ENCODE results near the gene ENTPD2. TPM values are rescaled to one million over a fixed set of nuclear protein-coding genes. Genes with fewer than 3 reads are reported as not detected.

Gene ENTPD2
- total RNA-seq, 1 donor from 2014 or later = 0.46 TPM

GRCh38 chr9:137027369-137028262 is 26.2 kb downstream of the ENTPD2 start, which contains the start of gene ABCA2:
TSS of gene ABCA2 (minus strand) at chr9:137028237. CDS start at chr9:137028140, 97 bp downstream.
- Mint-ChIP-seq H3K27me3 (ENCODE audit: unreplicated experiment) (no peaks in the 10 kb centered on the region), H3K36me3 (ENCODE audit: unreplicated experiment) (no peaks in the 10 kb centered on the region), H3K4me3 (ENCODE audit: unreplicated experiment) (peak within 1 kb of the TSS; percentile 77), H3K4me1 (ENCODE audit: unreplicated experiment) (peaks cover 12% of the 10 kb centered on the region), H3K9me3 (ENCODE audit: unreplicated experiment) (no peaks in the 10 kb centered on the region), H3K27ac (ENCODE audit: unreplicated experiment) (peak within 1 kb of the TSS; percentile 7)
- TF ChIP-seq CTCF (IDR thresholded peaks at IDR 0.05) = no peak
- no peak for DNase-seq (ENCODE audit: extremely low spot score, unreplicated experiment)

- TF ChIP-seq CTCF (IDR thresholded peaks at IDR 0.05) = no peak
- Mint-ChIP-seq H3K4me3 (ENCODE audit: unreplicated experiment) (peak overlapping the region; percentile 77), H3K27me3 (ENCODE audit: unreplicated experiment) (no peaks in the 10 kb centered on the region), H3K36me3 (ENCODE audit: unreplicated experiment) (no peaks in the 10 kb centered on the region), H3K4me1 (ENCODE audit: unreplicated experiment) (peaks cover 12% of the 10 kb centered on the region), H3K27ac (ENCODE audit: unreplicated experiment) (no peak overlapping the region), H3K9me3 (ENCODE audit: unreplicated experiment) (no peaks in the 10 kb centered on the region)
- DNase-seq (ENCODE audit: extremely low spot score, unreplicated experiment) = no peak
Observed at GRCh38 chr9:137026828-137027227, 27.0 kb downstream of the ENTPD2 start.

- H3K9me3 Mint-ChIP-seq (ENCODE audit: unreplicated experiment) = no peaks in the 10 kb centered on the region
- no peak for DNase-seq (ENCODE audit: extremely low spot score, unreplicated experiment)
- H3K27me3 Mint-ChIP-seq (ENCODE audit: unreplicated experiment) = no peaks in the 10 kb centered on the region
- H3K4me1 Mint-ChIP-seq (ENCODE audit: unreplicated experiment) = peaks cover 12% of the 10 kb centered on the region
- H3K27ac Mint-ChIP-seq (ENCODE audit: unreplicated experiment) = no peak overlapping the region
- TF ChIP-seq CTCF (IDR thresholded peaks at IDR 0.05) = no peak
- H3K4me3 Mint-ChIP-seq (ENCODE audit: unreplicated experiment) = peak overlapping the region; percentile 35
- no peaks in the 10 kb centered on the region for H3K36me3 Mint-ChIP-seq (ENCODE audit: unreplicated experiment)
Observed at GRCh38 chr9:137026384-137026783, 27.5 kb downstream of the ENTPD2 start.

- DNase-seq (ENCODE audit: extremely low spot score, unreplicated experiment) = no peak
- no peaks in the 10 kb centered on the region for H3K27me3 Mint-ChIP-seq (ENCODE audit: unreplicated experiment)
- no peaks in the 10 kb centered on the region for H3K9me3 Mint-ChIP-seq (ENCODE audit: unreplicated experiment)
- H3K4me1 Mint-ChIP-seq (ENCODE audit: unreplicated experiment) = peaks cover 12% of the 10 kb centered on the region
- H3K27ac Mint-ChIP-seq (ENCODE audit: unreplicated experiment) = no peak overlapping the region
- no peak for TF ChIP-seq CTCF (IDR thresholded peaks at IDR 0.05)
- H3K36me3 Mint-ChIP-seq (ENCODE audit: unreplicated experiment) = no peaks in the 10 kb centered on the region
- no peak overlapping the region for H3K4me3 Mint-ChIP-seq (ENCODE audit: unreplicated experiment)
Observed at GRCh38 chr9:137025517-137025966, 28.3 kb downstream of the ENTPD2 start.

- H3K27ac Mint-ChIP-seq (ENCODE audit: unreplicated experiment) = no peak overlapping the region
- H3K4me3 Mint-ChIP-seq (ENCODE audit: unreplicated experiment) = no peak overlapping the region
- H3K4me1 Mint-ChIP-seq (ENCODE audit: unreplicated experiment) = peaks cover 8% of the 10 kb centered on the region
- DNase-seq (ENCODE audit: extremely low spot score, unreplicated experiment) = no peak
- TF ChIP-seq CTCF (IDR thresholded peaks at IDR 0.05) = no peak
- H3K27me3 Mint-ChIP-seq (ENCODE audit: unreplicated experiment) = no peaks in the 10 kb centered on the region
- no peaks in the 10 kb centered on the region for H3K9me3 Mint-ChIP-seq (ENCODE audit: unreplicated experiment)
- H3K36me3 Mint-ChIP-seq (ENCODE audit: unreplicated experiment) = peaks cover 2% of the 10 kb centered on the region
Observed at GRCh38 chr9:137023583-137023991, 30.3 kb downstream of the ENTPD2 start.

All from osteocyte (in vitro differentiated cells).